GM18907 (cell line): Measurements from ENCODE around the gene AKAIN1.

Experiments used
- ATAC-seq: cut with Tn5 transposase; IDR thresholded peaks from one replicate; pipeline ENCODE4 v1.9.1; 2021; ENCODE audit warnings: mild to moderate bottlenecking, moderate library complexity; ENCODE audit not compliant: unreplicated experiment

Gene AKAIN1

GRCh38 chr18:5097116-5097703, 99.8 kb downstream of the AKAIN1 start:
- no peak for ATAC-seq

- ATAC-seq, result no peak
Observed at GRCh38 chr18:5095239-5095638, 101.8 kb downstream of the AKAIN1 start.

- no peak for ATAC-seq
Observed at GRCh38 chr18:5093902-5094301, 103.2 kb downstream of the AKAIN1 start.
